ENCODE measurements around the gene GIPC2.
"Not testable (repeated sequence)": the region's sequence is repeated elsewhere in the genome, so short reads cannot be mapped to it uniquely, and the experiment has no call there.

The GIPC2 gene

GRCh38 chr1:78101051-78101450 lies 55.3 kb downstream of the GIPC2 start:
- no peak for DNase-seq

GRCh38 chr1:78101514-78101913 lies 55.7 kb downstream of the GIPC2 start:
- no peak for DNase-seq

GRCh38 chr1:78102082-78102481 lies 56.3 kb downstream of the GIPC2 start:
- no peak for DNase-seq

DNA sequence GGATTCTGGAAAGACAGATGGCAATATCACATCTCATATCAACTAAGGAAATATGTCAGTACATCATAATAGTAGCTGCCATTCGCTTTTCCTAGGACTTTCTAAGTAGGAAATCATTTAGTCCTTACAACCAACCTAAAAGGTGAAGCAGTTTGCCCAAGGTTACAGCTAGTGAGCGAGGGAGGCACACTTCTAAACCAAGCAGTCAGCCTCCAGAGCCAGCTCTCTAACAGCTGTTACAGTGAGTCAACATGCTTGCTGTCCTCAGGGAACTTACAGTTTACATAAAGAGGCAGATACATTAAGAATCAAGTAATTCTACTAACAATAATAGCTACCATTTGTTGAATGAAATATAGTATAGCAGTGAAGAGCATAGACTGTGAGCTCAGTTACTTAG lies 57.1 kb downstream of the GIPC2 start:
- DNase-seq, result no peak

DNA sequence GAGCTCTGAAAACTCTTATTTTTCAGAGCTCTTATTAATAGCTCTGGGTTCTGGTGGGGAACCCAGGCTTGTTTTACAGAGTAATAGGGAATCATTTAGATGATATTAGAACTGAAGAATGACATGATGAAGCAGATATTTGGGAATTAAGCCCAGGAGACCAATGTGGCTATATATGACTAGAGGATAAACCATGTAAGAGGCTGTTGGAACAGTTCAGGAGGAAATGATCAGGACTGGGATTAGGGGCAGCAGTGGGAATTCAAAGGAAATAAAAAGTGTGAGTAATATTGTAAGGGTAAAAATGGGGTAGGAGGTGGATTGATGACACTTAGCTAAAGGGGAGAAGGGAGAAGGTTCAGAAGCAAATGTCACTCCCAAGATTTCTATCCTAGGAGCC lies 58.6 kb downstream of the GIPC2 start:
- no peak for DNase-seq

DNA sequence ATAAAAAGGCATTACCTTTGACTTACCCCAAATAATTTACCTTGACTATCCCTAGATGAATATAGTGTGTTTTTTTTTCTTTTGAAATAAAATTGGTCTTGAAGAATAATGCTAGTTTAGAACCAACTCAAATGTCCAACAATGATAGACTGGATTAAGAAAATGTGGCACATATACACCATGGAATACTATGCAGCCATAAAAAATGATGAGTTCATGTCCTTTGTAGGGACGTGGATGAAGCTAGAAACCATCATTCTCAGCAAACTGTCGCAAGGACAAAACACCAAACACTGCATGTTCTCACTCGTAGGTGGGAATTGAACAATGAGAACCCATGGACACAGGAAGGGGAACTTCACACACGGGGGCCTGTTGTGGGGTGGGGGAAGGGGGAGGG lies 63.9 kb downstream of the GIPC2 start:
- DNase-seq, result not testable (repeated sequence)

DNA sequence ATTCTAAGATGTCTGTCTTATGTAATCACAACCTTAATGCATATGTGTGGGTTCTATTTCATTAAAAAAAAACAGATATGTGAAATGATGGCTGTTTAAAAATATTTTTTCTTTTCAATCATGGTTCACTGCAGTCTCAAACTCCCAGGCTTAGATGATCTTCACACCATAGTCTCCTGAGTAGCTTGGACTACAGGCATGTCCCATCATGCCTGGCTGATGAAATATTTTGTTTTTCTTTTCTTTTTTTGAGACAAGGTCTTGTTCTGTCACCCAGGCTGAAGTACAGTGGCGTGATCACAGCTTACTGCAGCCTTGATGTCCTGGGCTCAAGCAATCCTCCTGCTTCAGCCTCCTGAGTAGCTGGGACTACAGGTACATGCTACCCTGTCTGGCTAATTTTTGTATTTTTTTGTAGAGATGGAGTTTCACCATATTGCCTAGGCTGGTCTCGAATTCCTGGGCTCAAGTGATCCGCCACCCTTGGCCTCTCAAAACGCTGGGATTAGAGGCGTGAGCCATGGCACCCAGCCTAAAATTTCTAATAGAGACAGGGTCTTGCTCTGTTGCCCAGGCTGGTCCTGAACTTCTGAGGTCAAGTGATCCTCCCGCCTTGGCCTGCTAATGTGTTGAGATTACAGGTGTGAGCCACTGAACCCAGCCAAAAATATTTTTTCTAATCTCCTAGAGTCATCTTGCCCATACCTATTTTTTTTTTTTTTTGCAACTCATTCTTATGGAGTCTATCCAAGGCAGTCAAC lies 67.6 kb downstream of the GIPC2 start:
- no peak for DNase-seq

DNA sequence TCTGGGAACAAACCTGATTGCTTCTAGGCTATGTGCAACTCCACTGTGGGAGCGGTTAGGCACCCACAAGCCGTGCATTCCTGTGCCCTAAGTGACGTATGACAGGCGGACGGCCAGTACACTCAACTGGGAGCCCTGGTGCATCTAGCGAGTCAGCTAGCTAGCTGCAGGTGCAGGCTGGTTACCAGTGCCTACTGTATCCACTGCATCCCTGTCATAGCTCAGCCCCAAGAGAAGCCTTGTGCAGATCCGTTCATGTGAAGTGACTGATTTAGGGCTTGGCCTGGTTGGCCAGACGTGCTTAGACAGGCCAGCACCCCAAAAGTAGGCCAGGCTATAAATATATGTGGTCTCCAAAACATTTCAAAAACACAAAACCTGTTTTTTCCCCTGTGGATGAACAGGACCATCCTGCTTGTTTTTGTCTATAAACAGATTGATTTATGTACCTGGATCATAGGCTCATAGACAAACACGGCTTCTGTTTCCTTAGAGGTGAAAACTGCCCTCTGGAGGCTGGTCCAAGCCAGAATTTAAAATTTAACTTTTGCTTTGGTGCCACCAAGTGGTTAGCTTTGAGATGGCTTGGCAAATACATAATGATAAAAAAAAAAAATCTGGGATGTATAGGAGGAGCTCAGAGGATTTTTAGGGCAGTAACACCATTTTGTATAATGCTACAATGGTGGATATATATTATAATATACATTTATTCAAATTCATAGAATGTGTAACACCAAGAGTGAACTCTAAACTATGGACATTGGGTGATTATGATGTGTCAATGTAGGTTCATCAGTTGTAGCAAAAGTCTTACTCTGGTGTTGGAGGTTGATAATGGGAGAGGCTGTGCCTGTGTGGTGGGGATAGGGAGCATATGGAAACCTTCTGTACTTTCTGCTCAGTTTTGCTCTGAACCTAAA lies 68.5 kb downstream of the GIPC2 start:
- DNase-seq, result peak; percentile 65

GRCh38 chr1:78120485-78120884 lies 74.7 kb downstream of the GIPC2 start:
- DNase-seq, result not testable (repeated sequence)

DNA sequence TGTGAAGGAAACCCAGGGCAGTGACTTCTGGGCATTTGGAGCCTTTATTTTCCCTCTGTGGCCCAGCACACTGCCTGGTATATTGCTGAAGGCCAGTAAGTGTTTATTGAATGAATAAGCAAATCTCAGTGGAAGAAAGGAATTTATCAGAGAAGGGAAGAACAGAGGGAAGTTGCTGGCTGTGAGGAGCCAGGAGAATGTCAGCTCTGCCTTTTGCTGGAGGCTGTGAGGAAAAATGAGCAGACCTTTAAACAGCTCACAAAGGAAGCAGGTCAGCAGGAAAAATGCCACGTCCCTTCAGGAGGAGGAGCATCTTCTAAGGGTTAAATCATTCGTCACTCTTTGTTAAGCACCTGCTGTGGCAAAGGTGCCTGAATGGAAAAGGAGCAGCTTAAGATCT lies 75.9 kb downstream of the GIPC2 start:
- DNase-seq, result no peak

- no peak for DNase-seq
Observed at GRCh38 chr1:78122389-78122788, 76.6 kb downstream of the GIPC2 start.

DNA sequence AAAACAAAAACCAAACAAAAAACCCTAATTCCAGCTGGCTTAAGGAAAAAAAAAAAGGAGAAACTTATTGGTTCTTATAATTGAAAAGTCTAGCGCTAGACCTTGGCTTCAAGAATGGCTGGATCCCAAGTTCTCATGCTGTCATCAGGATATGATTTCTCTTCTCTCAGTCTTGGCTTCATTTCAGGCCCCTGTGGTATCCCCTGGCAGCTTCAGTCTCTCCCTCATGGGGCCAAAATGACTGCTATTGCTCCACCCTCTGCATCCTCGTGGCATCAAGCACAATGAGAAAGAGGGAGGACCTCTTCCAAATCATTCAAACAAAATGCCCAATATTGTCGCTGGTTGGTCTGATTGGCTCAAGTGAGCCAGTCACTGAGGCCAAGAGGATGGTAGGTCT lies 80.7 kb downstream of the GIPC2 start:
- DNase-seq, result no peak

GRCh38 chr1:78132174-78132947 lies 86.6 kb downstream of the GIPC2 start:
- DNase-seq, result no peak

- no peak for DNase-seq
Observed at GRCh38 chr1:78132948-78133322, 87.2 kb downstream of the GIPC2 start.

DNA sequence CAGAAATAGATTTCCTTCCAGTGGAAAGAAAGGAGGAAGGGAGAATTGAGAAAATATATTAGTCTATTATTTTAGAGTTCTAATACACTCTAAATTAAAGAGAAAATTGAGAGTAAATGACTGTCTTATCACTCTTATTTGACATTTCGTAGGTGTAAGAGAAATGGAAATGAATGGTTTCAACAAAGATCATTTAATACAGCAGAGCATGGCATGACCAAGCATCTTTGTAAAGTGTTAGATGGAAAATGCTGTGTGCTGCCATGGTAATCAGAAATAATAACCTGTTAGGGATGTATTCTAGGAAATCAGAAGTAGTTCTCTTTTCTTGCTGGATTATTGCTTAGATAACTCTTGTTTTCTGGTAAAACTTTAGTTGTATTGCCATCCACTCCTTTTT lies 90.9 kb downstream of the GIPC2 start:
- no peak for DNase-seq

DNA sequence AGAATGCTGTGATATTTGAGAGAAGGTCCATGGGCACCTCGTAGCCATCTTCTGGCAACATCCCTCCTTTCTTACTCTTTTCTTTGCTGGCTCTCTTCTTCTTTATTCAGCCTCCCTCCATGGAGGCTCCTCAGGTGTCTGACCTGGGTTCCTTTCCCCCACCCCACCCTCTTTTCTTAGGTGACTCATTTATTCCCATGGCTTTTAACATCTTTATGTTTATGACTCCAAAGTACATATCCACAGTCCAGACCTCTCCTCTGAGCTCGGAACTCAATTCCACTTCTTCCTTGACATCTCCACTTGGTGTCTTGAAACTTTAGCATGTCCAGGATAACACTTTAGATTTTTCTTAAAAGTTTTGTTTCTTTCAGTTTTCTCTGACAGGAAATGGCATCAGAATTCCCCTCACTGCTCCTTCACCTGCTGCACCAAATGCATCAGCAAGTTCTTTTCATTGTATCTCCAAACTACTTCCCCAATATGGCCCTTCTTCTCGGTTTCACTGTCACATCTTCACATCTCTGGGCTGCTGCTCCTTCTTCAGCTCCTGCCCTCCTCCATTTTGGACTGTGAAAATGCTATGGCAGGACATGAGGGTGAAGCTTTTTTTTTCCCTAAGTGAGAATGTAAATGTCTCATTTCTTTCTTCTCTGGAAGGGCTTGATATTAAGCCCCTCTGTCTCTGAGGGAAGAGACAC lies 95.9 kb downstream of the GIPC2 start:
- no peak for DNase-seq

- no peak for DNase-seq
Observed at GRCh38 chr1:78142736-78143135, 97.0 kb downstream of the GIPC2 start.

- no peak for DNase-seq
Observed at GRCh38 chr1:78143152-78143551, 97.4 kb downstream of the GIPC2 start.

DNA sequence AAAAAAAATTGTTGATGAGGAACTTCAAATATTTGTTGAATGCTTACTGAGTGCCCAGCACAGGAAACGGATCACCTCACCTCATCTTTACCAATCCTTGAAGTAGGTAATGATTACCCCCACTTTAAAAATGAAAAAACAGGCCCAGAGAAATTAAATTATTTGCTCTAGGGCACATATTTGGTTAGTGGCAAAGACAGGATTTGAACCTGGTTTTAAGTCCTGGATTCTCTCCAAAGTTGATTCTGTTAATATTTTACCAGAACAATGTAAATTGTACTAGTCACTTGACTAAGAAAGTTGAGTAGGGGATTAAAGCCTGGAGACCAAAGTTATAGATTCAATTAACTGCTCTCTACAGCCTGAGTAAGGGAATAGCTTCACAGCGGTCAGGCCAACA lies 97.9 kb downstream of the GIPC2 start:
- DNase-seq, result no peak

GRCh38 chr1:78145105-78145580 lies 99.4 kb downstream of the GIPC2 start:
- DNase-seq, result peak; percentile 38

GRCh38 chr1:78146205-78146771 lies 100.5 kb downstream of the GIPC2 start:
- DNase-seq, result no peak

- DNase-seq, result no peak
Observed at GRCh38 chr1:78147031-78147430, 101.3 kb downstream of the GIPC2 start.

Data from NCI-H69 (cell line).